Transverse colon (tissue), 4 donors: ENCODE measurements around the gene SMARCE1. TPM values are rescaled to one million over a fixed set of nuclear protein-coding genes. Genes with fewer than 3 reads are reported as not detected.
A peak's percentile ranks its signal among the peaks of the same experiment; 100 is the strongest.

ENCODE experiments used
- DNase-seq: peaks from one replicate; pipeline ENCODE4 v3.0.0-alpha.2; 2019
- H3K27ac ChIP-seq, 4 donors: fragments of 200-600 bp; sonication (generic); 2 replicates each; pipeline ENCODE4 v1.5.1; 2016 to 2018; ENCODE audit warnings: inconsistent platforms in 4 of 4
- H3K27me3 ChIP-seq: fragments of 200-600 bp; sonication (generic); 2 replicates; pipeline ENCODE4 v1.5.1; 2017; ENCODE audit warnings: inconsistent platforms
- H3K36me3 ChIP-seq, 4 donors: fragments of 200-600 bp; sonication (generic); 2 replicates each; pipeline ENCODE4 v1.5.1; 2017 to 2019; ENCODE audit warnings: inconsistent platforms in 4 of 4
- H3K4me1 ChIP-seq, 4 donors: fragments of 200-600 bp; sonication (generic); 2 replicates each; pipeline ENCODE4 v1.5.1; 2017 to 2020; ENCODE audit warnings: inconsistent platforms in 4 of 4
- H3K4me3 ChIP-seq, 4 donors: fragments of 200-600 bp; sonication (generic); 1 replicate in 1 of 4; 2 replicates in 3 of 4; pipeline versions ENCODE4 v1.5.1 to v1.6.1; 2017 to 2019; ENCODE audit warnings: inconsistent platforms in 4 of 4
- H3K9me3 ChIP-seq, 2 donors: fragments of 200-600 bp; sonication (generic); 2 replicates each; pipeline ENCODE4 v1.5.1; 2017 to 2019; ENCODE audit warnings: inconsistent platforms in 2 of 2
- CTCF ChIP-seq, 5 experiments: fragments of 200-600 bp in 3 of 5; fragments of 450-650 bp in 2 of 5; sonication (generic) in 3 of 5; IDR thresholded peaks; 1 replicate in 2 of 5; 2 replicates in 3 of 5; pipeline ENCODE4 v1.5.1; 2016 to 2017; ENCODE audit warnings: antibody characterized with exemption in 5 of 5, inconsistent platforms in 3 of 5, mild to moderate bottlenecking in 2 of 5, moderate library complexity in 1 of 5
- EP300 ChIP-seq: sonication (generic); formaldehyde crosslinking; IDR thresholded peaks from one replicate; pipeline ENCODE4 v1.6.1; 2017; ENCODE audit warnings: antibody characterized with exemption, low read depth
- POLR2A ChIP-seq: fragments of 450-650 bp; IDR thresholded peaks from one replicate; pipeline ENCODE4 v1.6.1; 2016; ENCODE audit warnings: antibody characterized with exemption, mild to moderate bottlenecking, moderate library complexity
- POLR2AphosphoS5 ChIP-seq, 3 donors: sonication (generic); formaldehyde crosslinking; IDR thresholded peaks; one replicate each; pipeline ENCODE4 v1.6.1; 2016; ENCODE audit warnings: antibody characterized with exemption in 3 of 3
- WGBS, 2 donors: methylation state at CpG; one replicate each; pipeline ENCODE4 v1.1.5; 2018; ENCODE audit warnings: low coverage in 1 of 2; 5-methylcytosine and 5-hydroxymethylcytosine counted together
- in situ Hi-C, 4 donors: fragments of 200-750 bp; cut with MboI; loops; one replicate each; pipeline versions ENCODE4 v1.15.0 to v1.15.1; 2017; ENCODE audit warnings: low sequenced_read_pairs in 3 of 4, low pct_ligation_motif_present in 1 of 4, low pct_unique_long_range_greater_than_20kb in 1 of 4
- intact Hi-C: fragments of 100-400 bp; cut with DNase I; formaldehyde crosslinking; loops from one replicate; pipeline ENCODE4 v1.15.1; 2023; ENCODE audit warnings: low total_unique reads
- total RNA-seq, 4 donors: library from RNA; depleted of rRNA; stranded (reverse); fragments of >200 nt; gene quantifications; one replicate each; pipeline ENCODE4 v1.1.0, GENCODE V29; 2016

The SMARCE1 gene
- total RNA-seq, 4 donors from 2014 or later, result 43.0 to 87.2 (median 61.6) TPM

GRCh38 chr17:40617678-40618240, 29.9 kb downstream of the SMARCE1 start:
- TF ChIP-seq CTCF (IDR thresholded peaks at IDR 0.05) (no peak), POLR2A (no peak), EP300 (no peak), POLR2AphosphoS5 (IDR thresholded peaks at IDR 0.05) (no peak)
- Histone ChIP-seq H3K4me1 (peaks cover 0 to 35% (median 18%) of the 10 kb centered on the region in 4 donors), H3K4me3 (no peak overlapping the region), H3K27me3 (no peaks in the 10 kb centered on the region), H3K9me3 (no peaks in the 10 kb centered on the region), H3K36me3 (no peaks in the 10 kb centered on the region), H3K27ac (peak overlapping the region in 1 of 4 donors; percentile 23)
- no peak for DNase-seq
- in situ Hi-C loops, result loop anchor here (10.0 to 25.0 kb wide), 4 partner anchors 107 to 1045 kb away; partner anchors contain the start of genes KRT28 (in 3 of the 4) and KRT27 (in 2 of the 4)
- 67 to 68% methylated on average over 2 to 11 of the region's 11 CpGs for WGBS, 2 donors
- intact Hi-C loops, result no loop called here

GRCh38 chr17:40616592-40616991, 31.0 kb downstream of the SMARCE1 start:
- Histone ChIP-seq H3K9me3 (no peaks in the 10 kb centered on the region), H3K4me3 (no peak overlapping the region), H3K27me3 (no peaks in the 10 kb centered on the region), H3K4me1 (peaks cover 0 to 27% (median 18%) of the 10 kb centered on the region in 4 donors), H3K36me3 (no peaks in the 10 kb centered on the region), H3K27ac (no peak overlapping the region)
- no peak for DNase-seq
- TF ChIP-seq EP300 (no peak), POLR2A (no peak), CTCF (IDR thresholded peaks at IDR 0.05) (no peak), POLR2AphosphoS5 (IDR thresholded peaks at IDR 0.05) (no peak)
- in situ Hi-C loops, result loop anchor here (10.0 to 25.0 kb wide), 4 partner anchors 108 to 1046 kb away; partner anchors contain the start of genes KRT28 (in 3 of the 4) and KRT27 (in 2 of the 4)
- intact Hi-C loops, result no loop called here
- 89 to 100% methylated on average over 1 to 3 of the region's 3 CpGs for WGBS, 2 donors

- H3K36me3 ChIP-seq, result no peaks in the 10 kb centered on the region
- in situ Hi-C loops, result loop anchor here (10.0 to 25.0 kb wide), 4 partner anchors 109 to 1046 kb away; partner anchors contain the start of genes KRT28 (in 3 of the 4) and KRT27 (in 2 of the 4)
- TF ChIP-seq POLR2AphosphoS5 (IDR thresholded peaks at IDR 0.05), result no peak
- TF ChIP-seq POLR2A, result no peak
- no peak for TF ChIP-seq CTCF (IDR thresholded peaks at IDR 0.05)
- no peak for TF ChIP-seq EP300
- intact Hi-C loops, result no loop called here
- H3K9me3 ChIP-seq, result no peaks in the 10 kb centered on the region
- no peaks in the 10 kb centered on the region for H3K27me3 ChIP-seq
- WGBS, 2 donors, result 79% methylated on average over 10 of the region's 10 CpGs; no CpG with 5 or more reads in 1 of the 2 donors
- H3K4me3 ChIP-seq, result no peak overlapping the region
- H3K4me1 ChIP-seq, result peaks cover 0 to 27% (median 18%) of the 10 kb centered on the region in 4 donors
- no peak for DNase-seq
- peak overlapping the region in 1 of 4 donors; percentile 26 for H3K27ac ChIP-seq
These were observed 31.7 kb downstream of the SMARCE1 start for GRCh38 chr17:40615841-40616476.

- intact Hi-C loops (no loop called here), in situ Hi-C loops (loop anchor here (10.0 to 25.0 kb wide), 4 partner anchors 110 to 1047 kb away; partner anchors contain the start of genes KRT28 (in 3 of the 4) and KRT27 (in 2 of the 4))
- TF ChIP-seq POLR2AphosphoS5 (IDR thresholded peaks at IDR 0.05) (no peak), POLR2A (no peak), CTCF (IDR thresholded peaks at IDR 0.05) (peak; percentile 29 to 55 (median 42))
- Histone ChIP-seq H3K27me3 (no peaks in the 10 kb centered on the region), H3K27ac (peak overlapping the region in 1 of 4 donors; percentile 26), H3K4me1 (peaks cover 0 to 26% (median 17%) of the 10 kb centered on the region in 4 donors), H3K36me3 (no peaks in the 10 kb centered on the region), H3K4me3 (no peak overlapping the region), H3K9me3 (no peaks in the 10 kb centered on the region)
- 17 to 63% methylated on average over 1 to 7 of the region's 7 CpGs for WGBS, 2 donors
- DNase-seq, result peak; percentile 59
These were observed 32.4 kb downstream of the SMARCE1 start for GRCh38 chr17:40615068-40615840.
